Esophagus (tissue), 2 donors: ENCODE measurements around the gene IER5L. TPM values are rescaled to one million over a fixed set of nuclear protein-coding genes. Genes with fewer than 3 reads are reported as not detected.

Experiments
- H3K27ac ChIP-seq, 2 donors: one replicate each; pipeline ENCODE4 v1.5.1; 2013; ENCODE audit warnings: low read depth in 2 of 2, mild to moderate bottlenecking in 2 of 2, inconsistent platforms in 1 of 2, low read length in 1 of 2, moderate library complexity in 1 of 2
- H3K27me3 ChIP-seq, 2 donors: one replicate each; pipeline ENCODE4 v1.6.1; 2013; ENCODE audit warnings: low read length in 2 of 2, control low read depth in 1 of 2, mild to moderate bottlenecking in 1 of 2; ENCODE audit not compliant: insufficient read depth in 2 of 2, control insufficient read depth in 1 of 2
- H3K36me3 ChIP-seq, 2 donors: one replicate each; pipeline ENCODE4 v1.6.1; 2013; ENCODE audit warnings: low read length in 1 of 2; ENCODE audit not compliant: control insufficient read depth in 2 of 2, insufficient read depth in 2 of 2
- H3K4me1 ChIP-seq, 2 donors: one replicate each; pipeline ENCODE4 v1.6.1; 2013; ENCODE audit warnings: low read length in 1 of 2; ENCODE audit not compliant: control insufficient read depth in 2 of 2, insufficient read depth in 2 of 2
- H3K4me3 ChIP-seq, 2 donors: one replicate each; pipeline ENCODE4 v1.5.1; 2013; ENCODE audit warnings: low read length in 2 of 2, mild to moderate bottlenecking in 2 of 2, low read depth in 1 of 2, moderate library complexity in 1 of 2
- H3K9me3 ChIP-seq, 2 donors: one replicate each; pipeline ENCODE4 v1.6.1; 2013; ENCODE audit warnings: mild to moderate bottlenecking in 2 of 2, low read depth in 1 of 2, low read length in 1 of 2, moderate library complexity in 1 of 2; ENCODE audit not compliant: control insufficient read depth in 2 of 2, insufficient read depth in 1 of 2
- WGBS, 2 donors: extraction: QIAGEN DNeasy Blood & Tissue Kit; methylation state at CpG; one replicate each; pipeline ENCODE4 v1.1.7; 2013; 5-methylcytosine and 5-hydroxymethylcytosine counted together
- polyA plus RNA-seq, 2 donors: library from polyadenylated mRNA; stranded (reverse); fragments of 200-250 nt; gene quantifications; one replicate each; pipeline ENCODE4 v1.2.3, GENCODE V29; 2013
- donor health status: healthy with polysubstance abuse.
- donor health status: Bipolar disorder and iron deficiency.

IER5L gene
- polyA plus RNA-seq, 2 donors, result 5.4 to 8.4 TPM

DNA sequence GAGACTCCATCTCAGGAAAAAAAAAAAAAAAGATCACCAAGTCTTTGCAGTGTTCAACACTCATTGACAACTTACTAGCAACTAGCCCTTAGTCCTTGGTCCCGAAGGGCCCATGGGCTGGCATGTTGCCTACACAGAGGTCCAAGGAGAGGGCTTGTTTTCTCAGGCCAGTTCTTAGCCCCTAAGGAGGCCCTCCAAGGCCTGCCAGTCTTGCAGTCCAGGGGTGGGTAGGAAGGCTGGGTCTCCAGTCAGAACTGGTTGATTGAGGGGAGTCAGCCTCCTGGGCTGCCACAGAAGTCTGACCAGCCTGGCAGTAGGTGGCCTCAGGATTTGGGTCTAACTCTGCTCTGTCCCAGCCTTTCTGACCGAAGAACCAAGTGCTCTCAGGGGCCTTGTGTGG, 32.7 kb downstream of the IER5L start:
- Histone ChIP-seq H3K4me1 (peaks cover 11 to 31% of the 10 kb centered on the region in 2 donors), H3K36me3 (peaks cover 3 to 41% of the 10 kb centered on the region in 2 donors), H3K27ac (peak overlapping the region; percentile 75 to 80), H3K27me3 (no peaks in the 10 kb centered on the region), H3K9me3 (no peaks in the 10 kb centered on the region), H3K4me3 (no peak overlapping the region)
- 69 to 74% methylated on average over 2 of the region's 2 CpGs for WGBS, 2 donors

DNA sequence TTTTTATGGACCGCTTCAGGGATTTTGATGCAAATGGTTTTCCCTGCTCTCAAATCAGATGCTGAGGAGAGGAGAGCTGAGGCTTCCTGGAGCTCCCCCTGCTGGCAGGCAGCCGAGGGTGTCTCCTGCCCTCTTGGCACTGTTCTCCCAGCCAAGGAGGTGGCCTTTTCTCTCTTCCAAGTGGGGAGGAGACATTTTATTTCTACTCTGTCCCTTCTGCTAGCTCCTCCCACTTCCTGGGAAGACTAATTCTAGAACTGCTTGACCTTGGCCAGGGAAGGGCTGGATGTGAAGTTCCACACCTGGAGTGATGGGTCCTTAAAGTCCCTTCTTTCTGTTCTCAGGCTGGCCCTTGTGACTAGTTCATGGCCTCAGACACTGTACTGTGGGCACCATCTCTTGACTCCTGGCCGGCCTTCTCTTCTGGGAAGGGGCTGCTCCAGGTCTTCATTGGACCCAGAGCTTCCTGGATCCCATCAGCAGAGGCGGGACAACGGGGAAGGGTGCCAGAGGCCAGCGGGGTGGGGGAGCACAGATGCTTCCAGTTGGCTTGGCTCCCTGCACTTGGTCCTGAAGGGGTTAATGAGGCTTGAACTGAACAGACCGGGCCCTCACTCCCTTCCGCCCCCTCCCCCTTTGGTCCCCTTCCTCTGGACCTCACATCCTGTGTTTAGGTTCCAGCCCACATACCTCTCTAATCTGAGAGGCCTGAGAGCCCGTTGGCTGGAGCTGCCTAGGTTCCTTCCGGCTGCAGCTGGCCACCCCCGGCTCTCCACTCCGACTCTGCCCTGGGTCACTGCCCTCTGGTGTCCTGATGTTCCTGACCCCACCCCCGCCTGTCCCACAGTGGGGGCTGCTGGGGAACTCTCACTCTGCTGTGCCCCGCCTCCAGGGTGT, 34.8 kb downstream of the IER5L start:
- WGBS, 2 donors, result 43 to 46% methylated on average over 14 of the region's 14 CpGs
- Histone ChIP-seq H3K36me3 (peaks cover 0 to 30% of the 10 kb centered on the region in 2 donors), H3K4me1 (peaks cover 11 to 33% of the 10 kb centered on the region in 2 donors), H3K9me3 (no peaks in the 10 kb centered on the region), H3K27ac (peak overlapping the region; percentile 99 to 100), H3K27me3 (no peaks in the 10 kb centered on the region), H3K4me3 (no peak overlapping the region)

- Histone ChIP-seq H3K4me1 (peaks cover 11 to 33% of the 10 kb centered on the region in 2 donors), H3K4me3 (no peak overlapping the region), H3K27ac (peak overlapping the region; percentile 99 to 100), H3K9me3 (no peaks in the 10 kb centered on the region), H3K36me3 (peaks cover 0 to 27% of the 10 kb centered on the region in 2 donors), H3K27me3 (no peaks in the 10 kb centered on the region)
- 54 to 67% methylated on average over 15 of the region's 15 CpGs for WGBS, 2 donors
These were observed 35.7 kb downstream of the IER5L start for GRCh38 chr9:129142138-129142935.

DNA sequence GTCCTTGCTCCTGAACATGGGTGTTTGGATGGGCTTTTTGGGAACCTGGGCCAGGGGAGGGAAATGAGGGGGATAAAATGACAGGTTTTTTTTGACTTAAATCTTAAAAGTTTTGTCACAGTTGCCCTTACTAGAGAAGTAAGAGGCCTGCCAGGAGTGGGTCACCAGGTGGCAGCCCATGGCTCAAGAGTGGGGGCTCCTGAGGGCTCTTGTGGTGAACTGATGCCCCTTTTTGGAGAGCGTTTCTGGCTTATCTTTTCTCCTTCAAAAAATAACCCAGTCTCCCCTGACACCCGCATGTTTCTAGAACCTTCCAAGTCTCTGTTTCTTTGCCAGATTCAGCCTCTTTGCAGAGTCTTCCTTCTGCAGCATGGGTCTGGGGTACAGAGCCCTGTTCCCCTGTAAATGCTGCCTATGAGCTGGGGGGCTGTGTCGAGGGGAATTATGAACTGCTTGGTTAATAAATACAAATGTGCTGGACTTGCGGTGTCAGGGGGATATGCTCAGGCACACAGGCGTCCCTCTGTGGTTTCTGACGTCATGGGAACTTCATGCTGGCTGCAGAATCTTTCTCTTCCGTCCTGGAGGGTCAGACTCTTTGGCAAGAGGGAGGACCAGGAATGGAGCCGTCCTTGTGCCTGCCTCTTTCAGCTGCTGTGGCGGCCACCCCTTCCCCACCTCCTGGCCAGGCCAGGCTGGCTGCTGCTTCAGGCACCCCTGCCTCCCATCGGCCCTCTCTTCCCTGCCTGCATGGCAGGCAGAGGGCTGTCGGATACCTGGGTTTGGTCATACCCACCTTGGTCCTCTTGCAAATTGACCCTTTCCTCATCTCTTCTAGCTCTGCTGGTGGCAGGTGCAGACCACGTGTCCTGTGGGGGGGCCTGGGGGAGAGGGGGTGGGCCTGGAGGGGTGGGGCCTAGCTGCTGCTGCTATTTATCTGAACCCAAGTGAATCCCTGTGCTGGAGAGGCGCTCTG, 36.7 kb downstream of the IER5L start:
- no peaks in the 10 kb centered on the region for H3K9me3 ChIP-seq
- H3K27me3 ChIP-seq, result no peaks in the 10 kb centered on the region
- H3K4me1 ChIP-seq, result peaks cover 11 to 24% of the 10 kb centered on the region in 2 donors
- peak overlapping the region in 1 of 2 donors; percentile 40 for H3K4me3 ChIP-seq
- peak overlapping the region; percentile 99 to 100 for H3K27ac ChIP-seq
- WGBS, 2 donors, result 18 to 20% methylated on average over 11 to 13 of the region's 13 CpGs
- peaks cover 2 to 30% of the 10 kb centered on the region in 2 donors for H3K36me3 ChIP-seq

DNA sequence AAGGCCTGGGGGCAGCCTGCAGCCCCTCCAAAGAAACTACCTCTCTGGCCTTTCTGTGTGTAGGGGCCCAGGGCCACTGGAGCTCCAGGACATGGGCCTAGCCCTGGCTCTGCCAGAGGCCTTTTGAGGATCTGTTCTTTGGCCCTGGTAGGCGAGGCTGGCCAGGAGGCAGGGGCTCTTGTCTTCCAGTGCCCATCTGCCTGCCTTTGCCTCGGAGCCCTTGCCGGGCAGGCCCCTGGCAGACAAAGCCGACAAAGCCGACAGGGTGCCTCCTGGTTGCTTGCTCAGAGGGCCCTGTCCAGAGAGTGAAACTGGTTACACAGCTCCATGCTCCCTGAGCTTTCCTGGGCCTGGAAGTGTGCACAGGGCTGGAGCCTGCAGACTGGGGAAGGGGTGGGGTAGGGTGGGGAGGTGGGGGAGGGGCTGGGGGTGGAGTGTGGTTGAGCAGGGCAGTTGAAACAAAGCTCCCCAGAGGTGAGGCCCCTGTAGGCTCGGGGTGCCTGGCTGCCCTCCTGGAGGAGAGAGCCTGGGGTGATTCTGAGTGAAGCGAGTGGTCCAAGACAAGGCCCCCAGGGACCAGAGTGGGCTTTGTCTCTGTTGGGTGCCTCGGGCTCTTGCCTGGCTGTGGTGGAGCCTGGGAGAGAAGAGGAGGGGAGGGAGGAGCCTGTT, 37.5 kb downstream of the IER5L start:
- peaks cover 12 to 24% of the 10 kb centered on the region in 2 donors for H3K4me1 ChIP-seq
- H3K27ac ChIP-seq, result peak overlapping the region; percentile 99 to 100
- H3K27me3 ChIP-seq, result no peaks in the 10 kb centered on the region
- H3K36me3 ChIP-seq, result peaks cover 2 to 32% of the 10 kb centered on the region in 2 donors
- H3K4me3 ChIP-seq, result peak overlapping the region; percentile 40 to 44
- no peaks in the 10 kb centered on the region for H3K9me3 ChIP-seq
- WGBS, 2 donors, result 7 to 13% methylated on average over 8 of the region's 8 CpGs

DNA sequence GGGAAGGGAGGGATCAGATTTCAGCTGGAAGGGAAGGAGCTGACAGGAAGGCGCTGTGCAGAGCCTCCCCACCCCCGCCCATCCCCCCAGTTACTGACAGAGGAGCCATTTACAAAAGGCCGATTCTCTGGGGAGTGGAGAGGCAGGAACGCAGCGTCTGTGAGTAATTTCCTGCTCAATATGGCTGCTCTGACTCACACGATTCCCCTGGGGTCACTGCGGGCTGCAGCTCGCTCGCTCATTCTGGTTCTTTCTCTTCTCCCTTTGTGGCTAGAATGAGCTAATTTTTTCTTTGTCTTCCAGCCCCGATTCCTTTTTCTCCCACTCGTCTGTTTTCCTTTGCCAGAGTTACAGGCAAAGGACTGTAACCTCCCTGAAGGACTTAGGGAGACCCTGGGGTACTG, 38.1 kb downstream of the IER5L start:
- WGBS, 2 donors, result 0 to 1% methylated on average over 11 of the region's 11 CpGs
- Histone ChIP-seq H3K9me3 (no peaks in the 10 kb centered on the region), H3K27me3 (no peaks in the 10 kb centered on the region), H3K27ac (peak overlapping the region; percentile 99 to 100), H3K4me3 (peak overlapping the region; percentile 40 to 44), H3K36me3 (peaks cover 2 to 30% of the 10 kb centered on the region in 2 donors), H3K4me1 (peaks cover 13 to 24% of the 10 kb centered on the region in 2 donors)

GRCh38 chr9:129139233-129139992, 38.6 kb downstream of the IER5L start:
- 2% methylated on average over 13 of the region's 13 CpGs for WGBS, 2 donors
- Histone ChIP-seq H3K36me3 (peaks cover 2 to 34% of the 10 kb centered on the region in 2 donors), H3K27ac (peak overlapping the region; percentile 99 to 100), H3K9me3 (no peaks in the 10 kb centered on the region), H3K4me1 (peaks cover 13 to 24% of the 10 kb centered on the region in 2 donors), H3K4me3 (peak overlapping the region; percentile 40 to 44), H3K27me3 (no peaks in the 10 kb centered on the region)
